ENCODE data around the gene MARCHF9. TPM values are rescaled to one million over a fixed set of nuclear protein-coding genes. Genes with fewer than 3 reads are reported as not detected.

The MARCHF9 gene
- total RNA-seq, 1 donor from 2014 or later, result 6.3 TPM

- peaks cover 3% of the 10 kb centered on the region for H3K36me3 ChIP-seq (ENCODE audit: control insufficient read depth, insufficient read depth, low read length)
- no peak for DNase-seq (ENCODE audit: low read depth)
- no peak overlapping the region for H3K4me3 ChIP-seq (ENCODE audit: low read depth, low read length)
- no peak for FAIRE-seq
- peaks cover 1% of the 10 kb centered on the region for H3K27me3 ChIP-seq (ENCODE audit: control insufficient read depth, insufficient read depth, low read length)
- TF ChIP-seq CTCF (IDR thresholded peaks at IDR 0.05; ENCODE audit: insufficient read depth, low read length, severe bottlenecking), result no peak
These were observed 30.6 kb upstream of the MARCHF9 start for GRCh38 chr12:57724003-57724935.

GRCh38 chr12:57724936-57725740, 29.8 kb upstream of the MARCHF9 start:
- DNase-seq (ENCODE audit: low read depth) (no peak), FAIRE-seq (no peak)
- H3K36me3 ChIP-seq (ENCODE audit: control insufficient read depth, insufficient read depth, low read length), result peaks cover 3% of the 10 kb centered on the region
- peaks cover 2% of the 10 kb centered on the region for H3K27me3 ChIP-seq (ENCODE audit: control insufficient read depth, insufficient read depth, low read length)
- H3K4me3 ChIP-seq (ENCODE audit: low read depth, low read length), result no peak overlapping the region
- TF ChIP-seq CTCF (IDR thresholded peaks at IDR 0.05; ENCODE audit: insufficient read depth, low read length, severe bottlenecking), result no peak

GRCh38 chr12:57725851-57726150, 29.1 kb upstream of the MARCHF9 start:
- FAIRE-seq, result no peak
- TF ChIP-seq CTCF (IDR thresholded peaks at IDR 0.05; ENCODE audit: insufficient read depth, low read length, severe bottlenecking), result no peak
- Histone ChIP-seq H3K36me3 (ENCODE audit: control insufficient read depth, insufficient read depth, low read length) (peaks cover 1% of the 10 kb centered on the region), H3K27me3 (ENCODE audit: control insufficient read depth, insufficient read depth, low read length) (peaks cover 2% of the 10 kb centered on the region), H3K4me3 (ENCODE audit: low read depth, low read length) (peak overlapping the region; percentile 92)
- DNase-seq (ENCODE audit: low read depth), result no peak

GRCh38 chr12:57726151-57726883, 28.6 kb upstream of the MARCHF9 start:
- peak; percentile 95 for TF ChIP-seq CTCF (IDR thresholded peaks at IDR 0.05; ENCODE audit: insufficient read depth, low read length, severe bottlenecking)
- DNase-seq (ENCODE audit: low read depth) (peak; percentile 67), FAIRE-seq (no peak)
- H3K36me3 ChIP-seq (ENCODE audit: control insufficient read depth, insufficient read depth, low read length), result no peaks in the 10 kb centered on the region
- H3K27me3 ChIP-seq (ENCODE audit: control insufficient read depth, insufficient read depth, low read length), result peaks cover 5% of the 10 kb centered on the region
- H3K4me3 ChIP-seq (ENCODE audit: low read depth, low read length), result peak overlapping the region; percentile 92

- DNase-seq (ENCODE audit: low read depth), result no peak
- Histone ChIP-seq H3K27me3 (ENCODE audit: control insufficient read depth, insufficient read depth, low read length) (peaks cover 5% of the 10 kb centered on the region), H3K4me3 (ENCODE audit: low read depth, low read length) (peak overlapping the region; percentile 92), H3K36me3 (ENCODE audit: control insufficient read depth, insufficient read depth, low read length) (no peaks in the 10 kb centered on the region)
- TF ChIP-seq CTCF (IDR thresholded peaks at IDR 0.05; ENCODE audit: insufficient read depth, low read length, severe bottlenecking), result peak; percentile 51
- no peak for FAIRE-seq
These were observed 27.8 kb upstream of the MARCHF9 start for GRCh38 chr12:57726884-57727757.
